Measurements from ENCODE around the gene MNS1. TPM values are rescaled to one million over a fixed set of nuclear protein-coding genes. Genes with fewer than 3 reads are reported as not detected.

MNS1 gene
- total and polyA plus RNA-seq, 9 of the 15 experiments (the other 6 are each of a cell fraction or from before 2014, with no cell fraction given), result 1.1 to 10.3 (median 2.5) TPM

GRCh38 chr15:56411122-56411749 is 53.7 kb downstream of the MNS1 start (continued):
- TF ChIP-seq SREBF2 (CRISPR knock-in tag; IDR thresholded peaks at IDR 0.05) (no peak), MAFG (tag; conservative IDR thresholded peaks at IDR 0.05) (peak; percentile 56), REST (IDR thresholded peaks at IDR 0.05; ENCODE audit: borderline replicate concordance) (0 out of 2 replicates have a peak, but pooled peaks have one; percentile 4), REST (CRISPR knock-in tag; IDR thresholded peaks at IDR 0.05; ENCODE audit: low read depth) (no peak), CBFA2T3 (IDR thresholded peaks at IDR 0.05) (no peak), CCAR2 (IDR thresholded peaks at IDR 0.05; ENCODE audit: low read depth, low read length) (no peak), EGR1 (conservative IDR thresholded peaks at IDR 0.05) (0 out of 2 replicates have a peak, but pooled peaks have one; percentile 19), MXI1 (IDR thresholded peaks at IDR 0.05; ENCODE audit: low read depth, low read length) (no peak), ZNF316 (IDR thresholded peaks at IDR 0.05) (peak; percentile 76), CBFA2T2 (conservative IDR thresholded peaks at IDR 0.05) (no peak), C11orf30 (IDR thresholded peaks at IDR 0.05; ENCODE audit: low read depth) (peak; percentile 73), SMARCC2 (IDR thresholded peaks at IDR 0.05; ENCODE audit: low read depth) (no peak), ESRRB (CRISPR knock-in tag; IDR thresholded peaks at IDR 0.05; ENCODE audit: borderline replicate concordance) (no peak), ZFP36 (IDR thresholded peaks at IDR 0.05; ENCODE audit: low read depth, low read length, partially characterized antibody) (no peak), HNRNPL (IDR thresholded peaks at IDR 0.05; ENCODE audit: low read depth, low read length) (no peak), XRCC3 (IDR thresholded peaks at IDR 0.05) (no peak), NR4A1 (CRISPR knock-in tag; IDR thresholded peaks at IDR 0.05) (no peak), NR4A1 (tag; IDR thresholded peaks at IDR 0.05) (no peak), ZBTB12 (CRISPR knock-in tag; IDR thresholded peaks at IDR 0.05) (no peak), PTRF (tag; IDR thresholded peaks at IDR 0.05) (no peak), KLF1 (tag; IDR thresholded peaks at IDR 0.05) (no peak)
- TF ChIP-seq, protein P1, sequence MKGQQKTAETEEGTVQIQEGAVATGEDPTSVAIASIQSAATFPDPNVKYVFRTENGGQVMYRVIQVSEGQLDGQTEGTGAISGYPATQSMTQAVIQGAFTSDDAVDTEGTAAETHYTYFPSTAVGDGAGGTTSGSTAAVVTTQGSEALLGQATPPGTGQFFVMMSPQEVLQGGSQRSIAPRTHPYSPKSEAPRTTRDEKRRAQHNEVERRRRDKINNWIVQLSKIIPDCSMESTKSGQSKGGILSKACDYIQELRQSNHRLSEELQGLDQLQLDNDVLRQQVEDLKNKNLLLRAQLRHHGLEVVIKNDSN (CRISPR knock-in tag; IDR thresholded peaks at IDR 0.05), result no peak

Measured in K562 (cell line).